GM21717 (cell line): ENCODE data around the gene LIPT1.
"Not testable (repeated sequence)": the region's sequence is repeated elsewhere in the genome, so short reads cannot be mapped to it uniquely, and the experiment has no call there.

Experiments
- ATAC-seq: cut with Tn5 transposase; IDR thresholded peaks from one replicate; pipeline ENCODE4 v1.9.1; 2021; ENCODE audit warnings: mild to moderate bottlenecking, moderate library complexity; ENCODE audit not compliant: unreplicated experiment

LIPT1 gene

DNA sequence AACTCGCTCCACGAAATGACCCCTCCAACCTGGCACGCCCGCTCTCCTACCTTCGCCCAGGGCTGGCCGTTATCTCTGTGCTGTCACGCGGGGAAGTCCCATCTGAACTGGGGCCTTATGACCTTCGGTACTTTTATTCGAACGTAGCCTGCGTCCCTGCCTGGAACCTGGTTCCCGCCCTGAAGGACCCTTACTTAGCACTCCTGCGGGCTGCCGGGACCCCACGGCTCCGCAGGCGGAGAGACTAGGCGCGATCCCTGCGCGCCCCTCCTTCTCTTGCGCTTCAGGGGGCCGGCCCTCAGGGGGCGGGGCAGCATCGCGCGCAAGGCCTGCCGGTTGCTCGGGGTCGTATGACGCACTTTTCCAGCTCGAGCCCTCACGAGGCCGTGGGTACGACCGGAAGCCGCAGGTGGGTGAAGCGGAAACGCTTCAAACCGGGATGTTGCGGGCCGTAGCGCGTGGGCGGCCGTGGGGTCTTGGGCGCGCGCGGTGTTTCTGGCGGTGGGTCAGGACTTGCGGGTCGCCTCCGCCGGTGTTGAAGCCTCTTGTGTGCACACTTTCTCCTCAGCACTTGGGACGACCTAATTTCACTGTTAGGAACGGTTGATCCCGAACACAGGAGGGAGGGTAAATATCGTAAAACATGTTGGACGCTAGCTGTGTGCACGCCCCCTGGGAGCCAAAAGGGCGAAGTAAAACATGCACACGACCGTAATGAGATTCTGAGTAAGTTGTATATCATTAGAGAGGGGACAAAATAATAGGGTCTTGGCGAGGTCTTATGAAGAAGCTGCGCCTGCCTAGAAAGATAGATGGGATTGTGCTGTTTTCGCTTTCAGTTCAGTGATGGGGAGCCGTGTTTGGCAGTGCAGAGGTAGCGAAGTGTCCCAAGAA, at the start of gene LIPT1, which contains the start of gene TSGA10:
TSS of gene LIPT1 (plus strand) at position 325 of the 894 bp plus-strand sequence. CDS start 6,991 bp downstream, outside the sequence.
TSS of gene TSGA10 (minus strand) at position 300 of the 894 bp plus-strand sequence. CDS start 45,503 bp downstream, outside the sequence.
- ATAC-seq = peak; percentile 95

DNA sequence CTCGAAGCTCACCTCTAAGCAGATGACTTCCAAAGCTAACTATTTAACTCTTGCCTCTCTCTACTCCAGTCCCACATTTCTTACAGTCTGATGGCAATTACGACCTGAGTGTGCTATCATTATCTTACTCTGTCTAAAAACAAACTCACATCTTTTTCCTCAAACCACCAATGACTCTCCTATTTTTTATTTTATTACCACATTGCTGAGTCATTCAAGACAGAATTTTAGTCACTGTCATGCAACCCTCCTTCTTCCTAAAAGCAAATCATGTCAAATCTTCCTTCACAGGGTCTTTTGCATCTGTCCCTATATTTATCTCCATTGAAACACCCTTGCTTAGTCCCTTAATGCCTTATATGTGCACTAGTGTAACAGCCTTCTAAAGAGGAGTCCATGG, 47.9 kb upstream of the LIPT1 start:
- ATAC-seq = no peak

DNA sequence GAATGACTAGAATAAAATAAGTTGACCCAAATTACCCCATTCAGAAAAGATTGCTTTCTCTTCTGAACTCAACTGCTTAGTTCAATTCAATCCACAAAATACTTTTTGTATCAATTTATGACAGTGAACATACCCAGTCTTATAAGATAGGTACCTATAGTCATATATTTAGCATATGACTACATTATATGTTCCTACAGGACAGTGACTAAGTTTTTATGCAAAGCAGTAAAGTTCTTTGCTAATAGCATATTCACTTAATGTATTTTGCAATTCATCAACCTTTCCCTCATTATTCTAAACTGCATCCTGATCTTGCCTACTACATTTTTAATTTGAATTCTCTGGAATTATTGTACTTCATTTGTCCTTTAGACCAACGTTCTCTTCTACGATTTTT, 43.5 kb upstream of the LIPT1 start:
- ATAC-seq = no peak

DNA sequence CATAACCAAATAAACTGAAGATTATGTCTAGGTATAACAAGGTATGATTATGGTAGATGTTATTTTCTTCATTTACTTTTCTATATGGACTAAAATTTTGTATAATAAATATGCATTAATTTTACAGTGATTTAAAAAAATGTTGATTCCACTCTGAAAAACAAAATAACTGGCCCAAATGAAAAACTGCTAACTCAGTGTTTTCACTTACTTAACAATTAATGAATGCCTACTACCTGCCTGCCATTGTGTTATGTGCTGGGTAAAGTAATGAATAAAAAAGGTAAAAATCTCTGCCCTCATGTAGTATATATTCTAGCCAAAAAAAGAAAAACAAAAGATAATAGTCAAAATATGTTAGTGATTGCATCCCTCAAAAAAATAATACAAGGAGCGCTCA, 42.8 kb upstream of the LIPT1 start:
- no peak for ATAC-seq

DNA sequence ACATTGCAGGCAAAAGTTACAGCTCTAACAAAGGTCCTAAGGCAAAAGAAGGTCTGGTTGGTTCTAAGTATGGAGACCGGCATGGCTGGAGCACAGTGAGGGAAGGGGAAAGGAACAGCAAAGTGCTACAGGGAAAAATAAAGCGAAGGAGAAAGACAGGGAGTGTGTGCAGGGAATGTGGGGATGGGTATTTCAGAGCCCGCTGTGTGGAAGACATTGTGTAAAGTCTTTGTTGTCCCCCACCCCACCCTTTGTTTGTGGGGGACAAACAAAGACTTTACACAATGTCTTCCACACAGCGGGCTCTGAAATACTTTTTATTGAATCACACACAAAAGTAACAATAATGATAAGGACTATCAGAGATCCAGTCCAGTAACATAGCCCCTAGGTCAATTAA, 42.1 kb upstream of the LIPT1 start:
- ATAC-seq = no peak

DNA sequence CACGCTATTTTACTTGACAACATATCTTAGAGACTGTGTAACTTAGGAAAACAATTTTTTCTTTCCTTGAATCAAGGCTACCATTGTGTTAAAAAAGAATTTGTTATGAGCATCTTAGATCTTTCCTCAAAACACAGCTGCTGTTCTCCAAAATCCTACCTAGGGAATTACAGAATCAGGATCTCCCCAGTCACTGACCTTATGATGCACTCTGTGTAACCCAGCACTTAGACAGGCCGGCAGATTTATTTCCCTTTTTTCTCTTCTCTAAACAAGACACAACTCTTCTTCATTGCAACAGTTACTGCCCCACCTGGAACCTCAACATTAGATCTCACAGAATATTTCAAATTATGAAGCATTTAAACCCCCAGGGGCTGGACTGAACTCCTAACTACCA, 26.8 kb upstream of the LIPT1 start:
- ATAC-seq = no peak

DNA sequence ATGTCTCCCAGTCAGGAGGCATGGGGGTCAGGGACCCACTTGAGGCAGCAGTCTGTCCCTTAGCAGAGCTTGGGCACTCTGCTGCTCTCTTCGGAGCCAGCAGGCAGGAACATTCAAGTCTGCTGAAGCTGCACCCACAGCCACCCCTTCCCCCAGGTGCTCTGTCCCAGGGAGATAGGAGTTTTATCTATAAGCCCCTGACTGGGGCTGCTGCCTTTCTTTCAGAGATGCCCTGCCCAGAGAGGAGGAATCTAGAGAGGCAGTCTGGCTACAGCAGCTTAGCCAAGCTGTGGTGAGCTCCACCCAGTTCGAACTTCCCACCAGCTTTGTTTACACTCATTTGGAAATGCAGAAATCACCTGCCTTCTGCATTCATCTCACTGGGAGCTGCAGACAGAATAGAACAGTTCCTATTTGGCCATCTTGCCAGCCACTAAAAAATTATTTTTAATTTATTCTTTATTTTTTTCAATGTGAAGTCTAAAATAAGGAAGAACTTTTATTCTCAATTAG, 19.7 kb upstream of the LIPT1 start:
- ATAC-seq = not testable (repeated sequence)

DNA sequence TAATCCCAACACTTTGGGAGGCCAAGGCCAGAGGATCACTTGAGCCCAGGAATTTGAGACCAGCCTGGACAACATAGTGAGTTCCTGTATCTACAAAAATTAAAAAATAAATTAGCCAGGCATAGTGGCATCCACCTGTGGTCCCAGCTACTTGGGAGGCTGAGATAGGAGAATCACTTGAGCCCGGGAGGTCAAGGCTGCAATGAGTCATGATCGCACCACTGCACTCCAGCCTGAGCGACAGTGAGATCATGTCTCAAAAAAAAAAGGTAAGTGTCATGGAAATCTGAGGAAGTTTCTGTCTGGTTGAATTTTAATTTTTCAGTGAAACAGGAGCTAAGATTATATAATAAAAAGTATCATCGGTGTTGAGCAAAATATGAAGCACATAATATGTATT, 15.8 kb upstream of the LIPT1 start:
- no peak for ATAC-seq

DNA sequence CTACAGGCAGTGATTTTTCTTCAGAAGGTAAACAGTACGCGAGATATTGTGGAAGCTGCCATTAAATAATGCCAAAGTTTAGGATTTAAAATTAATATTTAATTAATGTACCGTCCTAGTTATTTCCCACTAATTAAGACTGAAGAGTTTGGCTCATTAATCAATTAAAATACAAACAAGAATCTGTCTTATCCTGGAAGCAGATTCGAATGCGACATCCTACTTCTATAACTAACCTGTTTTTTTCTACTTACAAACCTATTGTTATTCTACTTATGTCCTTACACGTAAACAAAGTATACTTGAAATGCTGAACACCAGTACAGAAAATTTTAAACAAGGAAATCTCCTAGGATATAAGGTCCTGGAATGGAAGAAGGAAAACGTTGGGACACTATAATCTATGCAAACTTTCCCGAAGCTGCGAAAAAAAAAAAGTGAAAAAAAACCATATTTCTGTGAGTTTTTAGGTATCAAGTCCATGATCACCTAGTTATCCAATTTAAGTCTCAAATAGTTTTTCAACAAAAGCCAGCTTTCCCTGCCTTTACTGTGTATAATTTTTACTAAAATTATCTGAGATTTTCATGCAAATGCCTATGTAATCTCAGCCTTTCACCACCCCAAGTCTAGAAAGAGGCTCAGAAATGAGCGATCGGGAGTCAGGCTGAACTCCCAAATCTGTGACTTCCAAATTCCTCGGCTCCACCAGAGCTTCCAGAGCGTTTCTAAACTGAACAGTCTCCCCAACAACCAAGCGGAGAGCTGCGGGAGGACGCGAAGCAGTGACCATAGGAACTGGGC, 14.5 kb upstream of the LIPT1 start:
- no peak for ATAC-seq

DNA sequence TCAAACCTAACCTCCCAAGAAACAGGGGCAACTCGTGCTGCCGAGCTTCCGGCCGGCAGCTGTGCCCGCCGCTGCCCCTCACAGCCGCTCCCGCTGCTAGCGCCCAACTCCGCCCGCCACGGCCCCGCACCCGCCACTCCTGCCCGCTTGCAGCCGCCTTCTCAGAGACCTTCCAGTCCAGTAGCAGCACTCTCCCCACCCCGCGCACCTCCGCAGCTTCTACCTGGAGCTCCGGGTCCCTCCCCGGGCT, 14.0 kb upstream of the LIPT1 start:
- peak; percentile 36 for ATAC-seq

DNA sequence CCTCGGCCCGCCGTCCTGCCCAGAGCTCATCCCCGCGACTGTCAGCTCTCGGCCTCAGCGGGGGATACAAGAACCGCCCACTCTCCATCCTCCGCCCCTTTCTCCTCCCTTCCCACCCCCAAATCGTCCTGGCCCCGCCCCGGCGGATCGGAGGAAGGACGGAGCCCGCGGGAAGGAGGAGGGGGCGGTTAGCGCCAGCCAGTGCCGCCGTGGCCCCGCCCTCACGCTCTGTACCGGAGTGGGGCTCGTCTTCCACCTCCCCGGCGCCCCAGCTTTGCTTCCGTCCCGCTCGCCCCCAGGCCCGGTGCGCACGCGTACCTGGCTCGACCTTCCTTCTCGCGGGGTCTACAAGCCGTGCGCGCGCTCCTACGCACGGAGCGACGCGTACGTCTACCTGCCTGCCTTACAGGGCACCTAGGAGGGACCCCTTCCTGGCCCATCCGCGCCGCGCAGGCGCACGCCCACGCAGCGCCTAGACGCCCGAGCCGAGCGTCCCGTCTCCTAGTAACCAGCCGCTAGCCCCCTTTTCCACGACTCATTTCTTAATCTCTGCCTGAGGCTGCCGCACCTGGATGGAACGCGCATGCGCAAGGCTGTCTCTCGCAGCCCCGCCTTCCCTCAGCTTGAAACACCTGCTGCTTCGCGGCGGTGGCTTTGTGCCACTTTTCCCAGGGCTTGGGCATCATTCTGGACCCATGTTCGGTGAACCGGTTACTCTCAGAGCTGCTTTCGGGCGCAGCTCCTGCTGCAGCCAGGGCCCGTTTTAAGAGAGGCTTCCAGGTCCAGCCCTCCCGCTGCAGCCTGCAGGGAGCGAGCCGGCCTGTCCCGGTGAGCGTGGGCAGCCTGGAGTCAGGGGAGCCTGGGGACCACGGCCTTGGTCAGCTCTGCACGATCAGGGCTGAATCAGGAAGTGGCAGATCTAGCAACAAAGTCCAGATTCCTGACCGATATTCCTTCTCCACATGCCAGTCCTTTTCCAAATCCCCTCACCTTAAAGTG, 13.4 kb upstream of the LIPT1 start, which contains the start of gene C2orf15:
TSS of gene C2orf15 (plus strand) at position 598 of the 999 bp plus-strand sequence. CDS start 8,852 bp downstream, outside the sequence.
- ATAC-seq = peak; percentile 88

DNA sequence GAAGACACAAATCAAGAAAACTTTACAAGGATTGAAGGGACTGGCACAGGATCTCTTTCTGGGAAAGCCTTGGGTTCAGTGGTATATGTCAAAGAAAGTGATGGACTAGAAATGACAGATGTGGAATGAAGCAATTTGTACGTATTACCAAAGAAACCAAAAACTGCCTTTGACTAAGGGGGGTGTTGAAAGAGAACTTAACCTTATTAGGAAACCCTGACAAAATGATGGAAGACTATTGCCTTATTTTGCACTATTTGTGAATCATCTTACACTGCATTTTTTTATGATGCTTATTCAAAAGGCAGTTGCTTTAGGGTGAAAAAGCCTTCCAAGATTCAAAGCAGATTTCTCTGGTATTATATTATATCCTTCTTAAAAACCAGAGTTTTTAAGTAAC, 4.1 kb upstream of the LIPT1 start:
- no peak for ATAC-seq

DNA sequence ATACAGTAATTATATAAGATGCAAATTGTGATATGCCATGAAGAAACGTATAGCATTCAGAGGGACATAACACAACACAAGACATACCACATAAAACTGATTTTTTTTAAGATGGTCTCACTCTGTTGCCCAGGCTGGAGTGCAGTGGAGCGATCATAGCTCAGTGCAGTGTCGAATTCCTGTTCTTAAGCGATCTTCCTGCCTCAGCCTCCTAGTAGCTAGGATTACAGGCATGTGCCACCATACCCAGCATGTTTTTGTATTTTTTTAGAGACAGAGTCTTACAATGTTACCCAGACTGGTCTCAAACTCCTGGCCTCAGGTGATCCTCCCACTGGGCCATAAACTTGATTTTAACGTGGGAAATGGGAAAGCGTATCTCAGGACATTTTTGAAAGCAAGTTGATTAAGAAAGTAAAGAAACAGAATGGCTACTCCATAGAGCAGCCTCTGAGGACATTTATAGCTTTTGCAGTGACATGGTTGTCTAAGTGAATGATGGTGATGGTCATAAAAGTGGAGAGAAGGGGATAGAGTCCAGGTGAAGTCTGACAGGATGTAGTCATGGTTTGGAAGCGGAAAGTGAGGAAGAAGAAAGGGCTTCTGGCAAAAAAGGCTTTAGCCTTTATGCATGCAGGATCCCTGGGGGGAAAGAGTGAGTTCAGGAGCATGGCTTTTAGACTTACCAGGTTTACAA, 2.4 kb upstream of the LIPT1 start:
- ATAC-seq = no peak

DNA sequence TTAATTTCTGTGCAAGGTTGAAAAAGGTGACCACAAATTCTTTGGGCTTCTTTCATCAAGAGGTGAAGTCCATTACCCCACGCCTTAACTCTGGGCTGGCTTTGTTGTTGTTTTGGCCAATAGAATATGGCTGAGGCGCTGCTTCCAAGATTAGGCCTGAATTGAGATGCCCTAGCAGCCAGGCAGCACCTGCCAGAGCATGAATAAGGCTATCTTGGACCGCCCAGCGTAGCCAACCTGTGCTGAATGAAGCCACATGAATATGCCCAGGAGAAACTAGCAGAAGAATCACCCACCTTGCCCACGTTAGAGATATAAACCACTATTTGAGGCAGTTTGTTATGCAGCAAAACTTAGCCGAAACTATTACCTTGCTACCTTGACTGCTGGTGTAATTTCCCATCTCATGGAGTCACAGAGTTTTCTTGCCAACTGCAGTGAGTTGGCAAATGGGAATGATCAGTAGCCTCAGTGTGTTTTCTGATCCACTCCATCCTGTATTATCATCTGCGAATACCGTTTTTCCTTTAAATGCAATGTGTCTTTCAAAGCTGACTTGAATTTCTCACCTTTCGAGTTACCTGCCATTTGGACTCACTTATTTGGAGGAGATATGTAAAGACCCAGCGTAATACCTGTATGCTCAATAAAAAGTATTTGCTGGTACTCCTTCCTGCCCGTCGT, 704 bp upstream of the LIPT1 start:
- no peak for ATAC-seq

DNA sequence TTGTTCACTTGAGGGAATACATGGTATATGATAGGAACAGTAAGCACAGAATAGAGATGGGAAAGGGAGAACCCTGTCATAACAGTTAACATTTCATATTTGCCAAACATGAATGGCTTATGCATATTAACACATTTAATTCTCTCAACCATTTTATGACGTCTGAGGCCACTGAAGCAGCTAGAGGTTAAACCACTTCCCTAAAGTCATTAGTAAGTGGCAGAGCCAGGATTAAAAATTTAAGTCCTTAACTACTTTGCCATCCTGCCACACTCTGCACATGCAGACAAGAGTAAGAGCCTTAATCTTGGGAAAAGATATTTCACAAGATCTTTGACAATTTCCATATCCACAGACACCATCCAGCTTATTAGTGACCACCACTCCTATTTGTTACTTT, 2.1 kb downstream of the LIPT1 start:
- ATAC-seq = no peak

DNA sequence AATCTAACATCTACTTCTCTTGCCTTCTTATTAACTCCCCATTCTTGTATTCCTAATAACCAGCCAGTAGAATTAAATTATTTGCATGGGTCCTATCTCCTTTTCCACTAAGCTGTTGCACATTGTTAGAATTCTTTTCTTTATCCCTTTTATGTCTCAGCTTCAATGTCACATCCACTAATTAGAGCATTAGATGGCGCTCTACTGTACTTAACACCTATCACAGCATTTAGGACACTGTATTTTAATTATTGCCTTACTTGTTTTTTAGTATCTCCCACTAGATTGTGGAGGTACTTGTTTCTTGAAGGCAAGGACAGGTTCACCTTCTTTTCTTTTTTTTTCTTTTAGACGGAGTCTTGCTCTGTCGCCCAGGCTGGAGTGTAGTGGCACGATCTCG, 3.8 kb downstream of the LIPT1 start:
- no peak for ATAC-seq

DNA sequence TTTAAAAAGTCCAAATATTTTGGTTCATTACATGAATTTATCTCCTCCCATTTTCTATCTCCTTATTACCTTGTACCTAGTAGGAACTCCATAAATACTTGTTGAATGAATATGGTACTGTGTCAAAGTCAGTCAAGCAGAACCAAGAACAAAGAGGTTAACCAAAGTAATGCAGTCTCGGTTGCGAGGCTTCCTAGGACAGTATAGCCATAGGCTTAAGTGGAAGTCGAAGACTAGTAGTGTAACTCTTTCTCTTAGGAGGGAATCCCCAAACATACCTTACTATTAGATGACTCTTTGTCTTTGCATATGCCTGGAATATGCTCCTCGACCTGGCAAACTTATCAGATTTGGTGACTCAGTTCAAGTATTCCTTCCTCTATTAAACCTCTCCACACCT, 4.8 kb downstream of the LIPT1 start:
- ATAC-seq = no peak

DNA sequence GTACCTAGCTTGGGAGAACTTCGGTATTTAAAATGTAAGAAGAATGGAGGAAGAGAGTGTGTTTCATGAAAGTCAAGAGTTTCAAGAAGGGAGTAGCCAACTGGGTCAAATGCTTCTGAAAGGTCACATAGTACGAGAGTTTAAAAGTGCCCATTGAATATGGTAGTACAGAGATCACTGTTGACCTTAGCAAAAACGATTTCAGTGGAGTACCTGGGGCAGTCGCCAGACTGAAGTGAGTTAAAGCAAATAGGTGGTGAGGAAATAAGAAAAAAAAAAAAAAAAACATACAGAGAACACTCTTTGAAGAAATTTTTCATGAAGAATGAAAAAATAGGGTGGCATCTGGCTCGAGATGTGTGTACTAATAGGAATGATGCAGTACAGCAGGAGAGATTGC, 11.5 kb downstream of the LIPT1 start:
- no peak for ATAC-seq

DNA sequence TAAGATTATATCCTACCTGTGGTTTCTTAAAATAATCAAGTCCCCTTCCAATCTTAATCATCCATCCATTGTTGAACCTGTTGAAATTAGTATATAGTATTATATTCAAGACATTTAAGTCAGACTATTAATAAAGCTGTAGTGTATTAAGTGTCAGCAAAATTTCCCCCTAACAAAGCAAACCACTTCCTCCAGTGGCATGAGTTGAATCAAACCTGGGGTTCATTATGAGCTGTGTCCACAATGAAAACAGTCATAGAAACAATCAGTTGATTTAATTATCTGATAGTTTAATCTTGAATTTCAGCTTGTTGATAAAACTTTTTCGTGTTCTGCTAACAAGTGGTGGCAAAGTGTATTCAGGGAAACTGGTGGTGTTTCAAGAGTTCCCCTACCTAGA, 14.8 kb downstream of the LIPT1 start:
- no peak for ATAC-seq
